B cell (primary cell): ENCODE results near the gene LRRC61. TPM values are rescaled to one million over a fixed set of nuclear protein-coding genes. Genes with fewer than 3 reads are reported as not detected.

ENCODE experiments used
- ATAC-seq: fragments of 200-7000 bp; cut with Tn5 transposase; one replicate; pipeline ENCODE4 v1.10.0; 2021; ENCODE audit warnings: low read depth, mild to moderate bottlenecking, moderate number of reproducible peaks, moderate library complexity
- CTCF ChIA-PET: fragments of 350-600 bp; sonication (Branson Sonifier 250); formaldehyde crosslinking; loops from one replicate; lab custom pipeline; 2021; ENCODE audit warnings: antibody characterized with exemption, inconsistent platforms; lab: Charles Lee
- POLR2A ChIA-PET: fragments of 350-600 bp; sonication (Branson Sonifier 250); formaldehyde crosslinking; loops from one replicate; lab custom pipeline; 2021; ENCODE audit warnings: antibody characterized with exemption; lab: Charles Lee
- DNase-seq: peaks from one replicate; pipeline ENCODE4 v3.0.0; 2013
- H2AFZ ChIP-seq: 2 replicates; pipeline ENCODE4 v1.6.1; 2012; ENCODE audit warnings: mild to moderate bottlenecking, low read depth, low read length; ENCODE audit not compliant: insufficient read depth, poor library complexity, severe bottlenecking
- H3K27ac ChIP-seq, 2 donors: 1 replicate in 1 of 2; 2 replicates in 1 of 2; pipeline ENCODE4 v1.5.1; 2012 to 2013; ENCODE audit warnings: low read length in 2 of 2, mild to moderate bottlenecking in 2 of 2, moderate library complexity in 1 of 2
- H3K27me3 ChIP-seq, 4 experiments: fragments of 200-600 bp in 1 of 4; sonication (generic) in 1 of 4; replicated peaks in 1 of 4; 1 replicate in 2 of 4; 2 replicates in 2 of 4; pipeline versions ENCODE4 v1.6.1 to v1.7.0; 2013 to 2016; ENCODE audit warnings: low read length in 3 of 4, mild to moderate bottlenecking in 2 of 4, mixed read lengths in 1 of 4, moderate library complexity in 1 of 4; ENCODE audit not compliant: insufficient read depth in 4 of 4, control insufficient read depth in 3 of 4; ENCODE audit errors: control extremely low read depth in 1 of 4
- H3K36me3 ChIP-seq, 2 experiments: replicated peaks in 1 of 2; 1 replicate in 1 of 2; 2 replicates in 1 of 2; pipeline versions ENCODE4 v1.6.1 to v1.7.1; 2013; ENCODE audit warnings: low read length in 1 of 2; ENCODE audit not compliant: insufficient read depth in 2 of 2, control insufficient read depth in 1 of 2; ENCODE audit errors: control extremely low read depth in 1 of 2, extremely low read depth in 1 of 2
- H3K4me1 ChIP-seq, 2 donors: fragments of 200-600 bp in 1 of 2; sonication (generic) in 1 of 2; 1 replicate in 1 of 2; 2 replicates in 1 of 2; pipeline versions ENCODE4 v1.5.1 to v1.6.1; 2013 to 2017; ENCODE audit warnings: low read length in 2 of 2; ENCODE audit not compliant: control insufficient read depth in 2 of 2, insufficient read depth in 2 of 2
- H3K4me2 ChIP-seq: replicated peaks from 2 replicates; pipeline ENCODE3; 2012; ENCODE audit warnings: mild to moderate bottlenecking, low read depth, low read length; ENCODE audit not compliant: poor library complexity, severe bottlenecking
- H3K4me3 ChIP-seq, 5 experiments: fragments of 200-600 bp in 1 of 5; sonication (generic) in 1 of 5; 1 replicate in 3 of 5; 2 replicates in 2 of 5; pipeline versions ENCODE4 v1.5.1 to v1.7.0; 2011 to 2016; ENCODE audit warnings: low read length in 4 of 5, mild to moderate bottlenecking in 4 of 5, low read depth in 2 of 5, control low read depth in 1 of 5, moderate library complexity in 1 of 5; ENCODE audit not compliant: insufficient read depth in 1 of 5; ENCODE audit errors: control extremely low read depth in 1 of 5, extremely low read depth in 1 of 5
- H3K79me2 ChIP-seq: fragments of 200-600 bp; sonication (generic); one replicate; pipeline ENCODE4 v1.6.0; 2016; ENCODE audit warnings: low read length; ENCODE audit not compliant: control insufficient read depth, insufficient read depth
- H3K9ac ChIP-seq: fragments of 200-600 bp; sonication (generic); 2 replicates; pipeline ENCODE4 v1.6.1; 2017; ENCODE audit warnings: mild to moderate bottlenecking, low read length, moderate library complexity
- H3K9me3 ChIP-seq, 3 donors: one replicate each; pipeline versions ENCODE4 v1.6.1 to v1.7.1; 2013; ENCODE audit warnings: low read length in 2 of 3; ENCODE audit not compliant: control insufficient read depth in 2 of 3, insufficient read depth in 1 of 3; ENCODE audit errors: control extremely low read depth in 1 of 3
- H4K20me1 ChIP-seq: 2 replicates; pipeline ENCODE4 v1.6.0; 2012; ENCODE audit warnings: mild to moderate bottlenecking, low read length; ENCODE audit not compliant: insufficient read depth, control insufficient read depth, poor library complexity, severe bottlenecking
- H3K27ac Mint-ChIP-seq: one replicate; pipeline ENCODE4 v1.8.0; 2021; ENCODE audit warnings: mixed read lengths
- H3K27me3 Mint-ChIP-seq: one replicate; pipeline ENCODE4 v1.8.0; 2021; ENCODE audit warnings: mixed read lengths
- H3K4me1 Mint-ChIP-seq: one replicate; pipeline ENCODE4 v1.8.0; 2021; ENCODE audit warnings: mixed read lengths
- H3K4me3 Mint-ChIP-seq: one replicate; pipeline ENCODE4 v1.8.0; 2021; ENCODE audit warnings: mixed read lengths
- H3K9me3 Mint-ChIP-seq: one replicate; pipeline ENCODE4 v1.8.0; 2022; ENCODE audit warnings: mixed read lengths; ENCODE audit not compliant: insufficient read depth
- CTCF ChIP-seq: fragments of 200-600 bp; IDR thresholded peaks from one replicate; pipeline ENCODE4 v1.8.0; 2022; ENCODE audit warnings: antibody characterized with exemption, mild to moderate bottlenecking
- EZH2 ChIP-seq: IDR thresholded peaks from 2 replicates; pipeline ENCODE4 v1.6.1; 2012; ENCODE audit warnings: borderline replicate concordance, low read depth, mild to moderate bottlenecking, moderate library complexity, low read length; ENCODE audit not compliant: insufficient read depth, poor library complexity, severe bottlenecking
- WGBS: methylation state at CpG from one replicate; pipeline ENCODE4 v1.1.5; 2013; ENCODE audit warnings: missing lambda C conversion rate; ENCODE audit not compliant: insufficient coverage; 5-methylcytosine and 5-hydroxymethylcytosine counted together
- intact Hi-C: fragments of 100-400 bp; cut with micrococcal nuclease; formaldehyde crosslinking; loops from one replicate; pipeline ENCODE4 v1.10.0; 2022
- polyA plus RNA-seq: library from polyadenylated mRNA; depleted of rRNA; stranded (reverse); fragments of >200 nt; gene quantifications from 2 replicates; pipeline ENCODE4 v1.2.3, GENCODE V29; 2012
- total RNA-seq, 2 donors: library from RNA; stranded (reverse); fragments of 120-200 nt in 1 of 2; gene quantifications; 1 replicate in 1 of 2; 2 replicates in 1 of 2; pipeline versions ENCODE4 v1.2.3 to v1.2.4, GENCODE V29; 2013 to 2022

Gene LRRC61
- total and polyA plus RNA-seq, 2 donors (not counting 1 experiment from before 2014, with no cell fraction given): 12.8 to 12.9 TPM

- no peak overlapping the region for H3K9ac ChIP-seq
- peaks cover 6% of the 10 kb centered on the region for H4K20me1 ChIP-seq
- ATAC-seq (no peak), DNase-seq (no peak)
- no peaks in the 10 kb centered on the region for H3K36me3 ChIP-seq
- Mint-ChIP-seq H3K4me1 (peaks cover 31% of the 10 kb centered on the region), H3K27me3 (no peaks in the 10 kb centered on the region), H3K27ac (no peak overlapping the region), H3K4me3 (no peak overlapping the region), H3K9me3 (no peaks in the 10 kb centered on the region)
- WGBS: 93% methylated on average over 20 of the region's 22 CpGs
- H3K4me2 ChIP-seq: no peak overlapping the region
- H3K4me1 ChIP-seq: peaks cover 8 to 28% of the 10 kb centered on the region in 2 donors
- ChIA-PET POLR2A (interaction anchor here (1.0 kb wide), 1 partner anchor 23 kb away, joined by 3 read pairs; no protein-coding TSS in a partner anchor), CTCF (interaction anchor here (0.6 kb wide), 1 partner anchor 17 kb away, joined by 3 read pairs; no protein-coding TSS in a partner anchor)
- H2AFZ ChIP-seq: no peak overlapping the region
- no peaks in the 10 kb centered on the region for H3K27me3 ChIP-seq
- H3K4me3 ChIP-seq: no peak overlapping the region
- H3K9me3 ChIP-seq: peaks cover 0 to 3% (median 0%) of the 10 kb centered on the region in 3 donors
- peaks cover 28% of the 10 kb centered on the region for H3K79me2 ChIP-seq
- no peak overlapping the region for H3K27ac ChIP-seq
- TF ChIP-seq CTCF (no peak), EZH2 (no peak)
- intact Hi-C loops: no loop called here
Measured at GRCh38 chr7:150383710-150384397, 60.7 kb downstream of the LRRC61 start.
